DMS53 treated with DMSO at 0.1 percent for 48 hours (cell line): ENCODE data around the gene RHOT1.
"Not testable (repeated sequence)": the region's sequence is repeated elsewhere in the genome, so short reads cannot be mapped to it uniquely, and the experiment has no call there.

ENCODE experiments used
- DNase-seq: peaks from one replicate; lab custom pipeline; 2025; ENCODE audit not compliant: unreplicated experiment; lab: John Stamatoyannopoulos, UW

Gene RHOT1

DNA sequence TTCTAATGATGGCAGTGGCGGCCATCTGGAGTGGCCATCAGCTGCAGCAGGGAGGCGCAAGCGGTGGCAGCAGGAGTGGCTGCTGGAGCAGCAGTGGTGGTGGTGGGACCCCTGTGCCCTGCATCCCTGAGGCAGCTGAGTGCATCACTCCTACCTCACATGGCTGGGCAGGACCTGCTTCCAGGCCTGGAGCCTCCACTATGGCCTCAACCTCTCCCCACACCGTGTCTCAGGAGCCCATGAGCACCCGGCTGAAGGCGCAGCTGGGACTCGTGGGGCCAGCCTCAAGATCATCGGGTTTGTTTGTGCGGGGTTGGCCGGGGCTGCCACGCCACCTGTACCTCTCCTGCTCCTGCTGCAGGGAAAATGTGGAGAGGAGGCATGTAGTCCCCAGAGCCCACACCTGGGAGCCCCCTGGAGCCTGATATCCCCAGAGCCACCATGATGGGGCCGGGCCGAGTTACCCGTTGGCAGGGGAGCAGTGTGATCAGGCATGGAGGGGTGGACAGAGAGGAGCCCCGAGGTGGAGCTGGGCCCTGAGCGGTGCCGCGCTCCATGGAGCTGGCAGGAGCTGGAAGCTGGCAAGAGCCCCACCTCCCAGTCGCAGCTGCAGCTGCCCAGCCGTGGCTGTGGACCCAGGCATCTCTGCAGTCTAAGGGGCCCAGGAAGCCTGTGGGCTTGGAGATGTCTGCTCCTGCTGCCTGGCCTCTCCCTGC lies 16.7 kb downstream of the RHOT1 start:
- no peak for DNase-seq

DNA sequence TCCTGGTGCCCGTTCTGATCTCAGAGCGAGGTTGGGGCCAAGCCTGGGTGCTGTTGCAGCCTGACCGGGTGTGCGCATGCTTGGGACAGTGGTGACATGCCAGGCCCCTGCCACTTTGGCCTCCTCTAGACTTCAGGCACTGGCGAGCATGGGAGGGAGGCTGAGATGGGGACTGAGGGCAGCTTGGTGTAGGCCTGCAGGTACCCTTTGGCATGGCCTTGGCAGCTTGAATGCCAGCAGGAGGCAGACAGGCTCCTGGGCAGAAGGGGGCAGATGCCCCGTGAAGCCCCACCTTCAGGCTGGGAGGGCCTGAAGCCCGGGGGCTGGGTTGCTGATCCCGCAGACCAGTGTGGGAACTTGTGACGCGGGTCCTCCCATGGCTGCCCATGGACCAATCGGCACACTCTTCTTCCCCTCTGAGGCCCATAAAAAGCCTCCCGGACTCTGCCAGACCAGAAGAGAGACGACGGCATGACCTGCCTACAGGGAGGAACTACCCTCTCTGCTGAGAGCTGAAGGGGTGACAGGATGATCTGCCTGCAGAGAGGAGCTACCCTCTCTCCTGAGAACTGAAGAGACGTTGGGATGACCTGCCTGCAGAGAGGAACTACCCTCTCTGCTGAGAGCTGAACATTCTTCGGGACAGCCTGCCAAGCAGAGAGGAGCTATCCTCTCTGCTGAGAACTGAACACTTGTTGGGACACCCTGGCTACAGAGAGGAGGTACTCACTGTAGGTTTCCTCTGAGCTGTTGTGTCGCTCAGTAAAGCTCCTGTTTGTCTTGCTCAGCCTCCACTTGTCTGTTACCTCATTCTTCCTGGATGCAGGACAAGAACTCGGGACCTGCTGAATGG lies 17.5 kb downstream of the RHOT1 start:
- DNase-seq = no peak

DNA sequence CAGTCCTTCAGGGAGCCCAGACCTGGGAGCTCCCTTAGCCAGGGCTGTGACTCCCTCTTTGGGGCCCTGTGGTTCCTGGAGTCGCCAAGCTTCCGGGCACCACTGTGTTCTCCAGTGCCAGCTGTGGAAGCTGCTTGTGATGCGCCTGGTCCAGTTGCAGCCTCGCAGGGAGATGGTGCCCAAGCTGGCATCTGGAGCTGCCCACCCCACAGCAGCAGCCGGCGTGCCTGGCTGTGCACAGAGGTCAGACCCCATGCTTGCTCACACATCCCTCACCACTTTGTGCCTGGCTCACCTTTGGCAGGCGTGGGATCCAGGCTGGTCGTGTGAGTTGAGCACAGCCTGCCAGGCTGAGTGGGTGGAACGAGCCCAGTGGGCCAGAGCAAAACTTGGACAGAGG lies 18.2 kb downstream of the RHOT1 start:
- no peak for DNase-seq

- DNase-seq = no peak
These were observed 18.7 kb downstream of the RHOT1 start for GRCh38 chr17:32161029-32161428.

DNA sequence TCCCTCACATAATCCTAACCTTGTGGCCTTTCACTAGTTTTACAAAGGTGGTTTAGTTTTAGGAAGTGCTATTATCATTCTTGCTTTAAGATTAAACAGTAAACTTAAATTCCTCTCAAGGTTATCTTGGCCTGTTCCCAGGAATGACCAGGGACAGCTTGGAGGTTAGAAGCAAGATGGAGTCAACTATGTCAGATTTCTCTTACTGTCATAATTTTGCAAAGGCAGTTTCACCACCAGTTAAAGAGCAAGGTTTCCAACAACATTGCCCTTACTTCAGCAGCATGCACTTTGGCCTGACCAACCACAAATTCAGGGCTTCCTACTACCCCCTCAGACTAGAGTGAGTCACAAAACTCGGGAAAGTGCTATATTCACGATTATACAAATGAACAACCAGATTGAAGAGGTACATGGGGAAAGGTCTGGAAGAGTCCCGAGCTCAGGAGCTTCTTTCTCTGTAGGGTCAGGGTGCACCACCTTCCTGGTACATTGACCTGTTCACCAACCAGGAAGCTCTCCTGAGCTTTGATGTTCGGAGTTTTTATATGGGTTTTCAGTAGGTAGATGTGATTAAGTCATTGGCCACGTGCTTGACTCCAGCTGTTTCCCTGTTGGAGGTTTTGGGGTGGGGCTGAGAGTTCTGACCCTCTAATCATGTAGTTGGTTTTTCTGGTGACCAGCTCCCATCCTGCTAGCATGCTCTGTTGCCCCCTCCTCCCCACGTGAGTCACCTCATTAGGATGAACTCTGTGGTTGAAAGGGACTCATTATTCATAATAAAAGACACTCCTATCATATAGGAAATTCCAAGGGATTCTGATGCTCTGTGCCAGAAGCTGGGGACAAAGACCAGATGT lies 19.4 kb downstream of the RHOT1 start:
- DNase-seq = no peak

DNA sequence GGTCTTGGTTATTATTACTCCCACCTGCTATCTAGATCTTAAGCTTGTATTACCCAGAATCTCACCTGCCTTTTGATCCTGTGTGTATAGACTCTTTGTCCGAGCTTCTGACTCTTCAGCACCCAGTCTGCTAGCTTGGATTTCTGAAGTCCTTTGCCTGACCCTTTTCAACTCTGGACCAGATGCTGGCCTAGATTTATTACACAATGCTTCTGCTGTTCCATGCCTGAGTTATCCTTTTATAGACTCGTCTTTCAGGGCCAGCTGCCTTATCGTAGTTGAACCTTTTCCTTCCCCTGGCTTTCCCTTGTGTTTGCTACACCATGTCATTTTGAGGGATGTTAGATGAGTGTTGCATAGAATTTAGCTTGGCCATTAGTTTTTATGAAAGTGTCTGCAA lies 32.6 kb downstream of the RHOT1 start:
- DNase-seq = no peak

GRCh38 chr17:32178679-32179078 lies 36.4 kb downstream of the RHOT1 start:
- not testable (repeated sequence) for DNase-seq

DNA sequence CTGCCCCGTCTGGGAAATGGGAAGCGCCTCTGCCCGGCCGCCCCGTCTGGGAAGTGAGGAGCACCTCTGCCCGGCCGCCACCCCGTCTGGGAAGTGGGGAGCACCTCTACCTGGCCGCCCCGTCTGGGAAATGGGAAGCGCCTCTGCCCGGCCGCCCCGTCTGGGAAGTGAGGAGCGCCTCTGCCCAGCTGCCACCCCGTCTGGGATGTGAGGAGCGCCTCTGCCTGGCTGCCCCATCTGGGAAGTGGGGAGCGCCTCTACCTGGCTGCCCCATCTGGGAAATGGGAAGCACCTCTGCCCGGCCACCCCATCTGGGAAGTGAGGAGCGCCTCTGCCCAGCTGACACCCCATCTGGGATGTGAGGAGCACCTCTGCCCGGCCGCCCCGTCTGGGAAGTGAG lies 36.8 kb downstream of the RHOT1 start:
- DNase-seq = not testable (repeated sequence)

DNA sequence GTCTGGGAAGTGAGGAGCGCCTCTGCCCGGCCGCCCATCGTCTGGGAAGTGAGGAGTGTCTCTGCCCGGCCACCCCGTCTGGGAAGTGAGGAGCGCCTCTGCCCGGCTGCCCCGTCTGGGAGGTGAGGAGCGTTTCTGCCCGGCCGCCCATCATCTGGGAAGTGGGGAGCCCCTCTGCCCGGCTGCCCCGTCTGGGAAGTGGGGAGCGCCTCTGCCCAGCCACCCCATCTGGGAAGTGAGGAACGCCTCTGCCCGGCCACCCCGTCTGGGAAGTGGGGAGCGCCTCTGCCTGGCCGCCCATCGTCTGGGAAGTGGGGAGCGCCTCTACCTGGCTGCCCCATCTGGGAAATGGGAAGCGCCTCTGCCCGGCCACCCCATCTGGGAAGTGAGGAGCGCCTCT lies 37.2 kb downstream of the RHOT1 start:
- DNase-seq = not testable (repeated sequence)

DNA sequence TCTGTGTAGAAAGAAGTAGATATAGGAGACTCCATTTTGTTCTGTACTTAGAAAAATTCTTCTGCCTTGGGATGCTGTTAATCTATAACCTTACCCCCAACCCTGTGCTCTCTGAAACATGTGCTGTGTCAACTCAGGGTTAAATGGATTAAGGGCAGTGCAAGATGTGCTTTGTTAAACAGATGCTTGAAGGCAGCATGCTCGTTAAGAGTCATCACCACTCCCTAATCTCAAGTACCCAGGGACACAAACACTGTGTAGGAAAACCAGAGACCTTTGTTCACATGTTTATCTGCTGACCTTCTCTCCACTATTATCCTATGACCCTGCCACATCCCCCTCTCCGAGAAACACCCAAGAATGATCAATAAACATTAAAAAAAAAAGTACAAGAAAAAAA lies 38.0 kb downstream of the RHOT1 start:
- not testable (repeated sequence) for DNase-seq

- DNase-seq = no peak
These were observed 43.6 kb downstream of the RHOT1 start for GRCh38 chr17:32185875-32186274.

GRCh38 chr17:32187271-32187670 lies 45.0 kb downstream of the RHOT1 start:
- DNase-seq = no peak

DNA sequence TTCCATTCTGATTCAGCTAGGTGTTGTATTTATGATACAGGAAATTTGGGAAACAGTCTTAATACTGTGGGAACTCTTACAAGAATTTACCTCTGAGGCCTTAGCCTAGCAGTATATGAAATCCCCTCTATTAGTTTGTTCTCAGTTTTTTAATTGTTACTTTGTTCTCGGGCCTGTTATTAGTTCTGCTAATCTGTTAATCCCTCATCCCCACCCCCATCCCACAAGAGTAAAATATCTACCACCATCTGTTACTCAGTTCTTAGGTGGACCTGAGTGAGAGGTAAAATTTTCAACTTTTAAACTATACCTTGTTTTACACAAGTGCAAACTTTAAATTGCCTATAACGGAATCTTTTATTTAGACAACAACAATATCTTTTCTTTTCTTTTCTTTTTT lies 47.0 kb downstream of the RHOT1 start:
- DNase-seq = no peak

DNA sequence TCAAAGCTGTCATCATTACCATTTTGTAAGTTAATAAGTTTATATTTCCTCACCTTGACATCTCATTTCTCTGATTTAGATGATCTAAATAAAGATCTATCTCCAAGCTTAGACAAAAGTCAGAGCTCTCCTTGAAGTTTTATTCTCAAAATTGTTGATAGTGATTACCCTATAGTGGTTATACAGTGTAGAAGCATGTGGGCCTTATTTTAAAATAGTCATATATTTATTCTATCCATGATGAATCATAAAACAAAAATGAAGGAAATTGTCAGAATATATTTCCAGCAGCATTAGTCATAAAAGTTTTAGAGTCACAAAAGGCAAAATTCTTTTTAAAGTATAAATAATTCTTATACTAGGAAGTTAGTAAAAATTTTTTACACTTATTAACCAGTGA lies 49.0 kb downstream of the RHOT1 start:
- no peak for DNase-seq

- no peak for DNase-seq
These were observed 50.1 kb downstream of the RHOT1 start for GRCh38 chr17:32192379-32192778.

DNA sequence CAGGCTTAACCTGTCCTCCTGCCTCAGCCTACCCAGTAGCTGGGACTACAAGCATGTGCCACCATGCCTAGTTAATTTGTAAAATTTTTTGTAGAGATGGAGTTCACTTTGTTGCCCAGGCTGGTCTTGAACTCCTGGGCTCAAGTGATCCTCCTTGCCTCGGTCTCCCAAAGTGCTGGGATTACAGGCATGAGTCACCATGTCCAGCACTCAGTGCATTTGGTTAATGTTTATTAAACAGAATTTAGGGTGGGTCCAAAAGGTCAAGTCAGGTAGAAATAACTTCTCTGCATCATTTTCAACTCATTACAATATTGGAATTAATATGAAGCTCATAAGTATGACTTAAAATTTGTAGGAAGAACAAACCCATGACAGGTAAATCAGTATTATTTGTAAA lies 55.7 kb downstream of the RHOT1 start:
- DNase-seq = no peak

DNA sequence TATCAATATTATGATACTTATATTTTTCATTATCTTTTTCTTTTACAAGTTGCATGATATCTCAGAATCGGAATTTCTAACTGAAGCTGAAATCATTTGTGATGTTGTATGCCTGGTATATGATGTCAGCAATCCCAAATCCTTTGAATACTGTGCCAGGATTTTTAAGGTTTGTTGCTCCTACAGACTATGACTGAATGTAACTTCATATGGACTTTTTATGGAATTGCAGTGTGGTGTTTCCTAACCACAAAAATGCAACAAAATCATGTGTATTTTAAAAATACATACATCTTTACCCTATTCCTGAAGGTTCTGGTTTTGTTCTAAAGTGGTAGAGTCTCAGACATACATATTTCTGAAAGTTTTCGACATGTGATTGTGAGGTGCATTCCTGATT lies 64.6 kb downstream of the RHOT1 start:
- DNase-seq = no peak

GRCh38 chr17:32208436-32208835 lies 66.1 kb downstream of the RHOT1 start:
- no peak for DNase-seq

DNA sequence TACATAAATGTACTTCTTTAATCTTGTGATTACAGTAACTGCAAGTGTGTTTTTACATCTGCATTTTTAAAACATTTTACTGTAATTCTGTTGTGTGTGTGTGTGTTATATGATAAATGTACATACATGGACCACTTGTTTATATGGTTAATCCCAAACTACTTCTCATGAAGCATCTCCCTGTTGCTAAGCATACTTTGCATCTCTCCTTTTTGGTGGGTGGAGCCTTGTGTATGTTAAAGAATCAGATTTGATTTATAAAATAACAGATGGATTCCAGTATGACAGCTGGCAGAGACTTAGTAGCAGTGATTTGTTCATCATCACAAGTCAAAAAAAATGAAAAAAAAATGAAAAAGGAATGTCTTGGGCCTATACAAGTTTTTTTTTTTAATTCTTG lies 67.3 kb downstream of the RHOT1 start:
- DNase-seq = no peak

GRCh38 chr17:32211671-32212070 lies 69.4 kb downstream of the RHOT1 start:
- DNase-seq = no peak

DNA sequence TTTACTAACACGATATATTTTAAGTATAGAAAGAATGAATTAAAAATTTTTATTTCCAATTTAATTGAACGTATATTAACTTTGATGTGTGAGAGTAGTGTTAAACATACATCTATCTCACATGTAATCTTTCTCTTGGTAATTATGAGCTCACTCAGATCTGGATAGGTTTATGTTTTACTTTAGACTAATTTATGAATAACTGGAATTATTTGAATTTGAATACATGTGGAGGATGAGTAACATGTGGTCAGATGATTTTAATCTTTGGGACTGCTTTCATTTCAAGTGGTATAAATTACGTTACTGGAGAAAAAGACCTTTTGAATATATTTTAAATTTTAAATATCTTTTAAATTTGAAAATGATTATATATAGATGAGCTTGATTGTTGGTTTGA lies 73.4 kb downstream of the RHOT1 start:
- DNase-seq = no peak

GRCh38 chr17:32222621-32223020 lies 80.3 kb downstream of the RHOT1 start:
- DNase-seq = no peak
